ENCODE results near the gene CSDE1. TPM values are rescaled to one million over a fixed set of nuclear protein-coding genes. Genes with fewer than 3 reads are reported as not detected.

The CSDE1 gene
- total RNA-seq, 6 experiments from 2014 or later: 508 to 582 (median 527) TPM

GRCh38 chr1:114753143-114753542 lies 4.6 kb downstream of the CSDE1 start:
- Mint-ChIP-seq H3K4me1 (ENCODE audit: low read depth) (peaks cover 85% of the 10 kb centered on the region), H3K4me3 (no peak overlapping the region)
- TF ChIP-seq, protein P1, sequence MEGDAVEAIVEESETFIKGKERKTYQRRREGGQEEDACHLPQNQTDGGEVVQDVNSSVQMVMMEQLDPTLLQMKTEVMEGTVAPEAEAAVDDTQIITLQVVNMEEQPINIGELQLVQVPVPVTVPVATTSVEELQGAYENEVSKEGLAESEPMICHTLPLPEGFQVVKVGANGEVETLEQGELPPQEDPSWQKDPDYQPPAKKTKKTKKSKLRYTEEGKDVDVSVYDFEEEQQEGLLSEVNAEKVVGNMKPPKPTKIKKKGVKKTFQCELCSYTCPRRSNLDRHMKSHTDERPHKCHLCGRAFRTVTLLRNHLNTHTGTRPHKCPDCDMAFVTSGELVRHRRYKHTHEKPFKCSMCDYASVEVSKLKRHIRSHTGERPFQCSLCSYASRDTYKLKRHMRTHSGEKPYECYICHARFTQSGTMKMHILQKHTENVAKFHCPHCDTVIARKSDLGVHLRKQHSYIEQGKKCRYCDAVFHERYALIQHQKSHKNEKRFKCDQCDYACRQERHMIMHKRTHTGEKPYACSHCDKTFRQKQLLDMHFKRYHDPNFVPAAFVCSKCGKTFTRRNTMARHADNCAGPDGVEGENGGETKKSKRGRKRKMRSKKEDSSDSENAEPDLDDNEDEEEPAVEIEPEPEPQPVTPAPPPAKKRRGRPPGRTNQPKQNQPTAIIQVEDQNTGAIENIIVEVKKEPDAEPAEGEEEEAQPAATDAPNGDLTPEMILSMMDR (IDR thresholded peaks at IDR 0.05): no peak

GRCh38 chr1:114750780-114751179 lies 7.0 kb downstream of the CSDE1 start:
- H3K27me3 Mint-ChIP-seq (ENCODE audit: insufficient read depth): peaks cover 2% of the 10 kb centered on the region; the same call in 1 of the 2 replicates
- no peaks in the 10 kb centered on the region for H3K9me3 Mint-ChIP-seq
- no peak overlapping the region for H3K4me3 Mint-ChIP-seq

More at GRCh38 chr1:114753143-114753542, 4.6 kb downstream of the CSDE1 start:
- DNase-seq: no peak
- Mint-ChIP-seq H3K27ac (no peak overlapping the region), H3K36me3 (ENCODE audit: low read depth) (peaks cover 40% of the 10 kb centered on the region), H3K27me3 (ENCODE audit: insufficient read depth) (no peaks in the 10 kb centered on the region), H3K9me3 (no peaks in the 10 kb centered on the region)

DNA sequence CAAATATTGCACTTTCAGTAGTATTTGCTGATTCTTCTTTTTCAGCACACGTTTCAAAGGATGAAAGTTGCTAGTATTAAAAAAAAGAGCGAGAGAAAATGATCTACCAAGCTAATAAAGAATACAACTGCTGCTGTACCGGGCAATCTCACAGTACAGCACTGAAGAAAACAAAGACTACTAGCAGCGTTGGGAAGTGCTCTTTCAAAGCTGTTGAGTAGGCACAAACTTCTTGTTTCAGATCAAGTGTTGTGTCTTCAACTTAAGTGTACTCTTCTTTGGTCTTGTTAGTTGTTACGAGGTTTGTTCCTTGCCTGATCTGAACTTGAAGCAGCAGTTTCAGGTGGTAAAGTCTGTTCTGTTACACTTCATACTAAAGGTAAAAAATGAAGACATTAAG lies 7.9 kb downstream of the CSDE1 start:
- DNase-seq: no peak
- Mint-ChIP-seq H3K9me3 (no peaks in the 10 kb centered on the region), H3K4me1 (ENCODE audit: low read depth) (peaks cover 86% of the 10 kb centered on the region), H3K4me3 (no peak overlapping the region), H3K27ac (no peak overlapping the region), H3K36me3 (ENCODE audit: low read depth) (peaks cover 47% of the 10 kb centered on the region), H3K27me3 (ENCODE audit: insufficient read depth) (peaks cover 2% of the 10 kb centered on the region; the same call in 1 of the 2 replicates)
- TF ChIP-seq, protein P1 (IDR thresholded peaks at IDR 0.05): no peak

More at GRCh38 chr1:114750780-114751179, 7.0 kb downstream of the CSDE1 start:
- Mint-ChIP-seq H3K4me1 (ENCODE audit: low read depth) (peaks cover 86% of the 10 kb centered on the region), H3K36me3 (ENCODE audit: low read depth) (peaks cover 45% of the 10 kb centered on the region), H3K27ac (no peak overlapping the region)
- DNase-seq: no peak
- TF ChIP-seq, protein P1 (IDR thresholded peaks at IDR 0.05): no peak

- Mint-ChIP-seq H3K4me1 (ENCODE audit: low read depth) (peaks cover 62% of the 10 kb centered on the region), H3K9me3 (no peaks in the 10 kb centered on the region), H3K27ac (peak overlapping the region; percentile 66), H3K27me3 (ENCODE audit: insufficient read depth) (peaks cover 2% of the 10 kb centered on the region), H3K36me3 (ENCODE audit: low read depth) (peaks cover 70% of the 10 kb centered on the region), H3K4me3 (no peak overlapping the region)
- TF ChIP-seq, protein P1 (IDR thresholded peaks at IDR 0.05): no peak
- DNase-seq: no peak
Measured at GRCh38 chr1:114746450-114747121, 11.2 kb downstream of the CSDE1 start.

GRCh38 chr1:114745291-114745690 lies 12.5 kb downstream of the CSDE1 start:
- Mint-ChIP-seq H3K36me3 (ENCODE audit: low read depth) (peaks cover 72% of the 10 kb centered on the region), H3K27ac (peak overlapping the region; percentile 66), H3K4me3 (no peak overlapping the region), H3K27me3 (ENCODE audit: insufficient read depth) (peaks cover 2% of the 10 kb centered on the region), H3K9me3 (no peaks in the 10 kb centered on the region), H3K4me1 (ENCODE audit: low read depth) (peaks cover 49% of the 10 kb centered on the region)
- TF ChIP-seq, protein P1 (IDR thresholded peaks at IDR 0.05): no peak
- DNase-seq: peak; percentile 6
